UCSD-AML1 (cell line): Measurements from ENCODE around the gene POMT1.
"Not testable (repeated sequence)": the region's sequence is repeated elsewhere in the genome, so short reads cannot be mapped to it uniquely, and the experiment has no call there.

Experiments used
- DNase-seq: peaks from one replicate; lab custom pipeline; 2025; ENCODE audit not compliant: unreplicated experiment; lab: John Stamatoyannopoulos, UW

The POMT1 gene

GRCh38 chr9:131523451-131524435 is 21.0 kb downstream of the POMT1 start:
- DNase-seq: no peak

- no peak for DNase-seq
Measured at GRCh38 chr9:131524665-131525315, 22.1 kb downstream of the POMT1 start.

GRCh38 chr9:131525643-131526565 is 23.2 kb downstream of the POMT1 start:
- no peak for DNase-seq

- no peak for DNase-seq
Measured at GRCh38 chr9:131528186-131528585, 25.5 kb downstream of the POMT1 start.

- DNase-seq: no peak
Measured at GRCh38 chr9:131528886-131529505, 26.3 kb downstream of the POMT1 start.

- no peak for DNase-seq
Measured at GRCh38 chr9:131529597-131530545, 27.2 kb downstream of the POMT1 start.

GRCh38 chr9:131530546-131530919 is 27.8 kb downstream of the POMT1 start:
- DNase-seq: no peak

- peak; percentile 87 for DNase-seq
Measured at GRCh38 chr9:131530920-131531832, 28.5 kb downstream of the POMT1 start, which contains the start of gene UCK1. Gene UCK1 (minus strand): TSS chr9:131531263. CDS start chr9:131531174, 89 bp downstream.

GRCh38 chr9:131534721-131535237 is 32.1 kb downstream of the POMT1 start:
- DNase-seq: no peak

- no peak for DNase-seq
Measured at GRCh38 chr9:131537946-131538345, 35.2 kb downstream of the POMT1 start.

GRCh38 chr9:131539223-131539923 is 36.7 kb downstream of the POMT1 start:
- DNase-seq: no peak

- DNase-seq: no peak
Measured at GRCh38 chr9:131543141-131543540, 40.4 kb downstream of the POMT1 start.

GRCh38 chr9:131545003-131545785 is 42.5 kb downstream of the POMT1 start, which contains the start of gene PRRT1B:
Gene PRRT1B (plus strand): TSS chr9:131545523. CDS start chr9:131545616, 93 bp downstream.
- no peak for DNase-seq

- DNase-seq: no peak
Measured at GRCh38 chr9:131545786-131546335, 43.1 kb downstream of the POMT1 start.

GRCh38 chr9:131546336-131547084 is 43.8 kb downstream of the POMT1 start:
- no peak for DNase-seq

GRCh38 chr9:131549186-131549585 is 46.5 kb downstream of the POMT1 start:
- not testable (repeated sequence) for DNase-seq
